Kidney epithelial cell (primary cell): ENCODE measurements around the gene EXOSC5. TPM values are rescaled to one million over a fixed set of nuclear protein-coding genes. Genes with fewer than 3 reads are reported as not detected.

ENCODE experiments used
- DNase-seq: peaks from one replicate; pipeline ENCODE4 v3.0.0-alpha.2; 2010; ENCODE audit warnings: low read depth
- H3K27me3 ChIP-seq: 2 replicates; pipeline ENCODE4 v1.6.0; 2011; ENCODE audit warnings: low read length; ENCODE audit not compliant: control insufficient read depth, insufficient read depth
- H3K36me3 ChIP-seq: 2 replicates; pipeline ENCODE4 v1.5.1; 2011; ENCODE audit warnings: low read length; ENCODE audit not compliant: control insufficient read depth, insufficient read depth
- H3K4me3 ChIP-seq: 2 replicates; pipeline ENCODE4 v1.5.1; 2011; ENCODE audit warnings: low read depth, mild to moderate bottlenecking, control low read depth, low read length
- total RNA-seq: library from RNA; depleted of rRNA; stranded (reverse); fragments of >200 nt; gene quantifications from 2 replicates; pipeline ENCODE4 v1.2.3, GENCODE V29; 2015
- TF ChIP-seq, protein P1 (sequence below): IDR thresholded peaks from 2 replicates; pipeline ENCODE4 v1.5.1; 2011; ENCODE audit warnings: mild to moderate bottlenecking, moderate library complexity, low read length, control low read depth, inconsistent platforms; ENCODE audit not compliant: insufficient read depth, poor library complexity, severe bottlenecking

Gene EXOSC5
- total RNA-seq, 1 donor from 2014 or later = 27.0 TPM

DNA sequence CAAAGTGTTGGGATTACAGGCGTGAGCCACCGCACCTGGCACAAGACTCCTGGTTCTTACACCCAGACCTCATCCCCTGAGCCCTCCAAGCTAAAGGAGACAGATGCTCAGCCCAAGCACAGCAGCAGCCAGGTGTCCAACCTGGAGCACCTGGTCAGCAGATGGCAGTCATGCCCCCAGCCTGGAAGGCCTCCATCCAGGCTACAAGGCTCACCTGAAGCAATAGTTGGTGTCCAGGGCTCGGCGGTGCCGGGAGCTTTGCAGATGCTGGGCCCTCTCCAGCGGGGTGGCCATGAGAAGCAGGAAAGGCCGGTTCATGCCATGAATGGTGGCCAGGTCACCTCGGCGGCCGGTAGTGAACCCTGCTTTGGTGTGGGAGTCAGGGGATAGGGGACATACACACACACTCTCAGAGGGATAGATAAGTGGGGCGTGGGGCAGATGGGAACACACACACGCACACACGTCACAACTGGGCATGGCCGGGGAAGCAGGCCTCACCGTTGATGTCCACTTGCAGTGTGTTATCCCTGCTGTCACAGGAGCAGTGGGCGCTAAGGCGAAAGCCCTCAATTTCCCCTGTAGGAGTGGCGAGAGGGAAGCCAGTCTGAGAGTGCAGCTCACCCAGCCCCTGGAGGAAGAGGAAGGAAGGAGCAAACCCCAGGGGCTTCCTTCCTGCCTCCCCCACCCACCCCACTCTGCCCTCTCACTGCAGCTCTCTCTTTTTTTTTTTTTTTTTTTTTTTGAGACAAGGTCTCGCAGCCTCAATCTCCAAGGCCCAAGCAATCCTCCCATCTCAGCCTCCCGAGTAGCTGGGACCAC, 55.3 kb downstream of the EXOSC5 start:
- TF ChIP-seq, protein P1, sequence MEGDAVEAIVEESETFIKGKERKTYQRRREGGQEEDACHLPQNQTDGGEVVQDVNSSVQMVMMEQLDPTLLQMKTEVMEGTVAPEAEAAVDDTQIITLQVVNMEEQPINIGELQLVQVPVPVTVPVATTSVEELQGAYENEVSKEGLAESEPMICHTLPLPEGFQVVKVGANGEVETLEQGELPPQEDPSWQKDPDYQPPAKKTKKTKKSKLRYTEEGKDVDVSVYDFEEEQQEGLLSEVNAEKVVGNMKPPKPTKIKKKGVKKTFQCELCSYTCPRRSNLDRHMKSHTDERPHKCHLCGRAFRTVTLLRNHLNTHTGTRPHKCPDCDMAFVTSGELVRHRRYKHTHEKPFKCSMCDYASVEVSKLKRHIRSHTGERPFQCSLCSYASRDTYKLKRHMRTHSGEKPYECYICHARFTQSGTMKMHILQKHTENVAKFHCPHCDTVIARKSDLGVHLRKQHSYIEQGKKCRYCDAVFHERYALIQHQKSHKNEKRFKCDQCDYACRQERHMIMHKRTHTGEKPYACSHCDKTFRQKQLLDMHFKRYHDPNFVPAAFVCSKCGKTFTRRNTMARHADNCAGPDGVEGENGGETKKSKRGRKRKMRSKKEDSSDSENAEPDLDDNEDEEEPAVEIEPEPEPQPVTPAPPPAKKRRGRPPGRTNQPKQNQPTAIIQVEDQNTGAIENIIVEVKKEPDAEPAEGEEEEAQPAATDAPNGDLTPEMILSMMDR = no peak
- Histone ChIP-seq H3K27me3 (no peaks in the 10 kb centered on the region), H3K4me3 (no peak overlapping the region), H3K36me3 (peaks cover 6% of the 10 kb centered on the region)
- DNase-seq = no peak

DNA sequence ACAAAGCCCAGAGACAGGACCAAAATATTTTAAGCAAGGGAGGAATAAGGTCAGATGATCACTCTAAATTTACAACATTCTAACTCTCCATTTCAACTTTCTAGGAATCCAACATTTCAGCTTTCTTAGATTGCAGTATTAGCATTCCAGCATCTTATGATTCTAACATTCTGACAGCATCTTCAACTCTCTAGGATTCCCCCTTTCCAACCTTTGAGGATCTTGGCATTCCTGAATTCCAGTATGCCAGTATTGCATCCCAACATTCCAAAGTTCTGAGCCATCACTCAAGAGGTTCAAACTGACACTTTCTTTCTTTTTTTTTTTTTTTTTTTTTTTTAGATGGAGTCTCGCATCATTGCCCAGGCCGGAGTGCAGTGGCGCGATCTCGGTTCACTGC, 57.2 kb downstream of the EXOSC5 start:
- TF ChIP-seq, protein P1 = no peak
- Histone ChIP-seq H3K36me3 (peaks cover 6% of the 10 kb centered on the region), H3K4me3 (no peak overlapping the region), H3K27me3 (no peaks in the 10 kb centered on the region)
- no peak for DNase-seq

Other genes with a start within 250 kb of the EXOSC5 start
- 3.1 and 4.9 TPM in 2 replicates for gene CYP2S1, start 204.1 kb downstream of the EXOSC5 start, total RNA-seq
- 128 and 138 TPM in 2 replicates for gene AXL, start 178.1 kb downstream of the EXOSC5 start, total RNA-seq
- gene HNRNPUL1, start 133.0 kb downstream of the EXOSC5 start, total RNA-seq = 132 and 142 TPM in 2 replicates
- 14.8 and 17.3 TPM in 2 replicates for gene CCDC97, start 87.2 kb downstream of the EXOSC5 start, total RNA-seq
- gene TGFB1, start 43.4 kb downstream of the EXOSC5 start, total RNA-seq = 25.7 and 35.2 TPM in 2 replicates
- 4.5 and 5.7 TPM in 2 replicates for gene B9D2, start 33.2 kb downstream of the EXOSC5 start, total RNA-seq
- gene TMEM91, start 20.8 kb downstream of the EXOSC5 start, total RNA-seq = 1.6 and 4.6 TPM in 2 replicates
- gene BCKDHA, start 459 bp upstream of the EXOSC5 start, total RNA-seq = 49.5 and 51.5 TPM in 2 replicates
- gene B3GNT8, start 30.0 kb upstream of the EXOSC5 start, total RNA-seq = 1.2 and 2.7 TPM in 2 replicates
- gene DMAC2, start 42.6 kb upstream of the EXOSC5 start, total RNA-seq = 62.0 and 63.7 TPM in 2 replicates
- gene ERICH4, start 45.8 kb upstream of the EXOSC5 start, total RNA-seq = not detected in 2 replicates
- gene CEACAM21, start 178.8 kb upstream of the EXOSC5 start, total RNA-seq = not detected in 2 replicates
- not detected in 2 replicates for gene CEACAM4, start 229.7 kb upstream of the EXOSC5 start, total RNA-seq